Stimulated activated CD8-positive, alpha-beta memory T cell treated with anti-CD3 and anti-CD28 coated beads, Interleukin-4, amount 100 ng/mL, for 48 hours (primary cell): ENCODE results near the gene MBNL2.

Experiments
- DNase-seq: peaks from one replicate; pipeline ENCODE4 v3.0.0-alpha.2; 2020

Gene MBNL2

DNA sequence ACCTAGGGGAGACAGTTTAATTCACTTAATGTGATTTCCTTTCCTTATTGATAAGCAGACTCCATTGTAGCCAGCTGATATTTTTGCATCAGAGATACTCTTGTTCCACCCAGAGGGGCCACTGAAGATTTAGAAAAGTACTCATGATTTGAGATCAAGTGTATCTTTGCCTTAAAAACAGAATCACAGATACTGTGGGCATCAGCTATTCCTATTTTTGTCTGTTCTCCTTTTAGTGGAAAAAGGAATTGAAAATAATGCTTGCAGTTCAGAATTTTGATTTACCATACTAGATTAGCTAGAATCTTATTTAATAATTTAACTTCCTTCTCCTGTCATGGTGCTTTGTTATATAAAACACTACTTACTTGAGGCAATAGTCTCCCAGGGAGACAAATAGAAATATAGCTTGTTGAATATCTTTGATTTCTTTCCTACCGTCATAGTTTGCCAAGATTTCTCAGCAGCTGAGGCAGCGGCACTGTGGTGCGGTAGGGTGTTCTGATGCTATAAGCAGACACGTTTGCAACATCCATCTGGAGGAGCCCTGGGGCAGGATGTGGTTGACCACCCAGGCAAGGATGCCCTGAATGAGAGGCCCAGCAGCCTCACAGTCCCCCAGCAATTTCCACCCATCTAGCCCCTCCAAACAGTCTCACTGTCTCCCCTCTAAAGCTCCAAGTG, 164.8 kb downstream of the MBNL2 start:
- peak; percentile 49 for DNase-seq

DNA sequence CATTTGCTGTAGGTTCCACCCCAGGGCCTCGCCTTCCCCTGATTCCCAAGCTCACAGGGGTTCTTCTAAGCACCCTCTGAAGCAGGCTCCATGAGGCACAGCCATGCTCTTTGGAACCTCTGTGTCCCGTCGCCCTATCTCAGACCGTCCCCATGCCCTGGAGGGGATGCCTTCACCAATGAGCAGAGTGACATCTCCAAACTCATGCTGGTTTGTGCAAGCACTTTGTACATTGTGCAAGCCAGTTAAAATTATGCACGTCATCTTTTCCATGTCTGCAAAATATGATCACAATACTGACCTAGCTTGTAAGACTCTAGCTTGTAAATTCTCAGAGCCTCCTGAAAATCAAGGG, 165.3 kb downstream of the MBNL2 start:
- DNase-seq = no peak

GRCh38 chr13:97387890-97388289, 165.8 kb downstream of the MBNL2 start:
- no peak for DNase-seq

GRCh38 chr13:97388373-97388772, 166.2 kb downstream of the MBNL2 start:
- no peak for DNase-seq

DNA sequence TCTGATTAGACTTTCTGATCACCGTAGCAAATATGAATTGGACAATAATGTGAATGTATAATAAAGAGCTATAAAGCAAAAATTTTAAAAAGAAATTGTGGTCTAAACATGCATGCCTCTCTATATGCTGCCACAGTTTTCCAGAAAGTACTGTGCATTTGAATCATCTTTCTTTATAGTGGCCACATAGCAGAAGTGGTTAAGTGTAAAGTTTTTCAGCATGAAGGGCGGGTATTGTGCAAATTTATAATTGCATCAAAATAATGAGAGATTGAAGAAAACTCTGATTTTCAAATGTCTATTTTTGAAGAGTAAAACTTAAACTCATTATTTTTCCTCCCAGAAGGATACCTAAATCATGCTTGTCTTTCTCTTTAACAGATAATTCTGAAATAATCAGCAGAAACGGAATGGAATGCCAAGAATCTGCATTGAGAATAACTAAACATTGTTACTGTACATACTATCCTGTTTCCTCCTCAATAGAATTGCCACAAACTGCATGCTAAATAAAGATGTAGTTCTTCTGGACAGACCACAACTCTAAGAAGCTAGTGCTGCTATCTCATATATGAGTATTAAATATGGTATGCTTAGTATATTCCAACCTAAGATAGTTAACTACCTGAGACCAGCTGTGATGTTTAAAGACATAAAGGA, 168.9 kb downstream of the MBNL2 start:
- no peak for DNase-seq

- no peak for DNase-seq
Observed at GRCh38 chr13:97392020-97392419, 169.9 kb downstream of the MBNL2 start.

- DNase-seq = no peak
Observed at GRCh38 chr13:97394542-97394941, 172.4 kb downstream of the MBNL2 start.

DNA sequence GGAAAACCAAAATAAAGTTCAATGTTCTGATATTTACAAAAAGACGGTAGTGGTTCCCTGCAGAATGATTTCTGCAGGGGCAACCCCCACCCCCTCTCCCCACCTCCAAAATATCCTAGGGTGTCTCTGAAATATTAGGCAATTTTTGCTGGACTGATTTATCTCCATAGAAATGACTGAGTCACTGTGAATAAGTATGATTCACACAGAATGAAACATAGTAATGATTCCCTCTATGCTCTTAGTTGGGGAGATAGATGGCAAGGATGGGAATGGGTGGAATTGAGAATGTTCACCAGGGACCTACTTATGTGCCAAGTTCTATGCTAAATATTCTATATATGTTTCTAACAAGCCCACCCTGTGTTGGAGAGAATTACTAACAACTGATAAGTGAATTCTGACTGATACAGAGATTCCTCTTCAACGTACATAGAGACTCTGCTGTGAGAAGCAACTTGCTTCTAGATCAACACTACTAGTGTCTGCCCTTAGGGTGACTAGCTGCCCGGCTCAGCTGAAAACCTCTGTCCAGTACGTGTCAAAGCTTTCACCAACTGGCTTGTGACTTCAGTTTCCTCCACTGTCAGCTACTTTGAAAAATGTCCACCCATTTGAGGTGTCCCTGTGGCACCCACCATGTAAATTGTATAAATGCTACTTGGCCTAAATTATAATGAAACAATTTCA, 173.5 kb downstream of the MBNL2 start:
- no peak for DNase-seq

DNA sequence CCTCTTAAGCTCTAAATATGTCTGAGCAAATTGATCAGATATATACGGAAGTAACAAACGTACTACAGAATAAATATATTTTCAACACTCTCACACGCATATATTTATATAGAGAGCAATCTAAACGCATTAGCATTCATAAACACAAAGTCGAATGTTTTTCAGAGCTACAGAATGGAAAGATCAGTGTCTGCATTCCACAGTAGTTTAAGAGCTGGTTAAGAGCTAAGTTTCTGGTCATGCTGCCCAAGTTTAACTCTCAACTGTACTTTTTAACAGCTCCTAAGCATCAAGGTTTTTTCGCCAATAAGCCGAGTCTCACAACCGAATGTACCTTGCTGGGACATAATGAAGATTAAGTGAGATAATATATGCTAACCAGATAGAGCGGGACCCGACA, 175.1 kb downstream of the MBNL2 start:
- no peak for DNase-seq

GRCh38 chr13:97401421-97401820, 179.3 kb downstream of the MBNL2 start:
- no peak for DNase-seq

DNA sequence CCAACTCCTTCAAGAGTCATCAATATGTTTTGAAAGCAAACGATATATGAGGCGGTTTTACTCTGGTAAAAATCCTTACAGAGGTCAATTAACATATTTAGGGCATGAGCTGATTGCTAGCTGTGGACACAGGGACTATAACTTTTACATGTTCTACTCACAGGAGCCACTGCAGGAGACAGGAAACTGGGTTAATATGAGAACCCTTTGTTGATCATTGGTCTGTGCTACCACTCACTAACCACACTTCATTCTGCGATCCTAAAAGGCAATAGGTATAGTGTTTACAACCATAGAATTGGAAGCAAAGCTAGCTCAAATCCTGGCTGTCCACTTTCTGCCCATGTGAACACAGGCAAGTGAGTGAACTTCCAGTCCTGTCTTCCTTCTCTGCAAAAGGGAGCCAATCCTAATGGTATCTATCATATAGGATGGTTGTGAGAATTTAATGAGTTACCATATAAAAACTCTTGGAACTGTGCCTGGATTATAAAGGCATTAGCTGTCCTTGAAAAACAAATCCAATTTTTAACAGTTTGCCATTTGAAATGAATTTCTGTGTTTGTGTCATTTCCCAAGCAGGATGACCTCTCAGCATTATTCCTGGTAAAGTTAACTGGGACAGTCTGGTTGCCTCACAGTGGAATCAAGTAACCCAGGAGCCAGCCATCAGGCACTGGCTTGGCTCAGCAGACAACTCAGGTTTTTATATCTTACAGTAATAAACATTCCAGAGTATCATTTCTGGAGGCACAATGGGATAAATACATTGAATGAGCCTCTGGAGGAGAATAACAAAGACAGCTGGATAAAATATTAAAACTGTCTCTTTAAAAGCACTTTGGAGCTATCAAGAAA, 182.0 kb downstream of the MBNL2 start:
- DNase-seq = no peak

- DNase-seq = no peak
Observed at GRCh38 chr13:97407540-97407939, 185.4 kb downstream of the MBNL2 start.

GRCh38 chr13:97408938-97409337, 186.8 kb downstream of the MBNL2 start:
- no peak for DNase-seq

- no peak for DNase-seq
Observed at GRCh38 chr13:97411984-97412383, 189.9 kb downstream of the MBNL2 start.

DNA sequence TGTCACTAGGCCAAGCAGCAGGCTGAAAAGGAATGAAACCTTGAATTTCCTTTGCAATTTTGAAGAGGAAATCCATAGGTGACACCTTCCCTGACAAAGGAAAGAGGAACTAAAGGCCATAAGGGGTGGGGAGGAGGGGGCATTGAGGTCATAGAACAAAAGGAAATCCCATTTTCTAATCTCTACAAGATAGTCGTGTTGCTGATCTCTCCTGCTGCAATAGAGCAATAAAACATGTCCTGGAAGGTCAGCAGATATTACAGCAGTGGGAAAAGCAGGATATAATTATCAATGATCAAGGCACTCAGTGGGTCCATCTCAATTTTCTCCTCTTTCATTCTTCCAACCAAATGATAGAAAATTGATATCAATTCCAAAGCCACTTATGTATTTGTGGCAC, 191.6 kb downstream of the MBNL2 start:
- no peak for DNase-seq

DNA sequence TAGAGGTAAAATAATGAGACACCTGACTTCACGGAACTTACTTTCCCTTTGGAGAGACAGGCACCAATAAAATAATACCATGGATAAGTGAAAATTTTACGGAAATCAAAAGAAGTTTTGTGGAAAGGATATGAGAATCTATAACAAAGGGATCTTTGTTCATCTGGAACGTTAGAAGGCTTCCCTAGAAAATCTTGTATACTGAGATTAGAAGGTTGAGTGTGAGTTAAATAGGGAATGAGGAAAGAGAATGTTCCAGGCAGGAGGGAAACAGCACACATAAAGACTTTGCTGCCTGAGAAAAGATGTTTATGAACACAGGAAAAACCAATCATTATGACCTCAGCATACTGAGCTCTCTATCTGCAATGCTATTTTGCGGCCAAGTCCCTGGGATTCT, 192.3 kb downstream of the MBNL2 start:
- no peak for DNase-seq

DNA sequence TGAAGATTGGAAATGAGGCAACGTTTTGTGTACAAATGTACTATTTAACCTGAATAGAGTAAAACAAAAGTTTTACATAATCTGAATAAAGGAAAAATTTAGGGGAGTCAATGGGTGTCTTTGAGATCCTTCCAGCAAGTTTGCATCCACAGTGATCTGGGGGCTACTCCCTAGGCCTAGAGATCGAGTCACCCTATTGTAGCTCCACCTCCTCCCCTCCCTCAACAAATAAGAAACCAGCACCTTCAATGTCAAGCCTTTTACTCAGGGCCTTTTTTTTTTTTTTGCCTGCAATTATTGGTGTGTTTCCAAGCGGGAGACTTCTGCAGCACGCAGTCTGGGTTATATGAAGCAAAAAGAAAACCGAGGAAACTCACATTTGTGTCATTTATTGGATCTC, 195.6 kb downstream of the MBNL2 start:
- DNase-seq = no peak

DNA sequence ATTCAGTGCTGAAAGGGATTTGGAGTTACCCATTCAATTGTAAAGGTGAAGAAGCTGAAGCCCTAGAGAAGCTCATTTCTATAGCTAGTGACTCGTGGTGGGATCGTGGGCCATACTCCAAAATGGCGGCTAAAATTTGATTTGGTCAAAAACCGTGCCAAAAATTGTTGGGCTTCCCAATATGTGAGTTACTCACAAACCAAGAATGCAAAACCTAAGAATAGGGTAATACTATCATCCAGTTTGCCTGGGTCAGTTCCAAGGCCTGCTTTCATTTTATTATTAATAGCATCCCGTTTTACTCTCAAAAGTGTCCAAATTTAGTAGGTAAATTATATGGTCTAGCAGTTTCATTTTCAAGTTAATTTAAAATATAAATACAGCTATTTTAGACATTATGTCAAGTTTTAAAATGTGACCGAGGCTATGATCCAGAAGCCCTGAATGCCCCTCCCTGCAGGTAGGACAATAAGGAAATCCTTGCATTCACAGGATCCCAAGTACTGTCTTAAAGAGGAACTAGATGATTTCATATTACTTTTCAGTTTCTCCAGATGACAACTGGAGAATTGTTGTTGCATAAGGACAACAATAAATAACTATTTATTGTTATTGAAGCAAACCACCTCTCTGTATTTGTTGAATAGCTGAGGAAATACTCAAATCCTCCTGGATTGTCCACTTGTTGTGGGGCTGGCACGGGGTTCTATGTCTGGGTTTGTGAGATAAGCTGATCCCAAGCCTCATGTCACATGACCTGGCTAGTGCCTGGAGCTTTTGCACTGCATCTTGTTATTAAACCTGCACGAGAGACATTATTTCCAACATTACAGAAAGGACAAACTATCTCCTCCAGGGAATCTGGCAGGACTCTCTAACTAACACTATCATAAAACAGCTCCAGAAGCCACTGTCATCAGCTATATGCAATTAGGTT, 200.3 kb downstream of the MBNL2 start:
- no peak for DNase-seq

GRCh38 chr13:97423300-97424045, 201.3 kb downstream of the MBNL2 start:
- no peak for DNase-seq

- DNase-seq = no peak
Observed at GRCh38 chr13:97425590-97425989, 203.5 kb downstream of the MBNL2 start.

- no peak for DNase-seq
Observed at GRCh38 chr13:97426695-97427094, 204.6 kb downstream of the MBNL2 start.

GRCh38 chr13:97429681-97430081, 207.5 kb downstream of the MBNL2 start:
- no peak for DNase-seq
